ENCODE measurements around the gene MSL1.
A peak's percentile ranks its signal among the peaks of the same experiment; 100 is the strongest.

MSL1 gene

DNA sequence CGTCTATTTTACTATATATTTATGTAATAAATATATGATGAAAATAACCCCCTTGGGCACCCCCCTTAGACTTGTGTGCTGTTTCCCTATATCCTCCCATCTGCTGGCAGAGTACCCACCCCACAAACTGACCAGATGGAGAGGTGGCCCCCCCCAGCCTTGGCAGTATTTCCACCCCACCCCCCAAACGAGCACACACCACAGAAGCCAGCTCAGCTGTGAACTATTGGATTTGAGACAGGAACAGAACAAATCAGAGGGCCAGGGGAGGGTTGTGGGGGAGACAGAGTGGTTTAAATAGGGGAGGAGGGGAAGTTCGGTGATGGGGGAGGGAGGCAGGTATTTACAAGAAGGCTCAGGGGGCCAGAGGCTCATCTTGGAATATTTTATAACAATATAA, 29.2 kb upstream of the MSL1 start:
- DNase-seq, result no peak

DNA sequence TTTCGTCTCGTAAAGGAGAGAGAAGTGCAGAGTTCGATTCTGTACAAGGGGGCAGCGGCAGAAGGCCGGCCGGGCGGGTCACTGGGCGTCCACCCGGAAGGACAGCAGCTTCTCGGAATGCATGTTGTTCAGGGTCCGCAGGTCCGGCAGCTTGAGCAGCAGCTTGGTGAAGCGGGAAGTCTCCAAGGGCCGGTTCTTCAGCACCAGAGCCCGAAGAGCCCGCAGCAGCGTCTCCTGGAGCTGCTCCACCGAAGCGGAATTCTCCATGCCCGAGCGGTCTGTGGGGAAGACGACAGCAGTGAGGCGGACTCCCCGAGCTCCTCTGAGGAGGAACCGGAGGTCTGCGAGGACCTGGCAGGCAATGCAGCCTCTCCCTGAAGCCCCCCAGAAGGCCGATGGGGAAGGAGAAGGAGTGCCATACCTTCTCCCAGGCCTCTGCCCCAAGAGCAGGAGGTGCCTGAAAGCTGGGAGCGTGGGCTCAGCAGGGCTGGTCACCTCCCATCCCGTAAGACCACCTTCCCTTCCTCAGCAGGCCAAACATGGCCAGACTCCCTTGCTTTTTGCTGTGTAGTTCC, 28.7 kb upstream of the MSL1 start:
- DNase-seq, result no peak

DNA sequence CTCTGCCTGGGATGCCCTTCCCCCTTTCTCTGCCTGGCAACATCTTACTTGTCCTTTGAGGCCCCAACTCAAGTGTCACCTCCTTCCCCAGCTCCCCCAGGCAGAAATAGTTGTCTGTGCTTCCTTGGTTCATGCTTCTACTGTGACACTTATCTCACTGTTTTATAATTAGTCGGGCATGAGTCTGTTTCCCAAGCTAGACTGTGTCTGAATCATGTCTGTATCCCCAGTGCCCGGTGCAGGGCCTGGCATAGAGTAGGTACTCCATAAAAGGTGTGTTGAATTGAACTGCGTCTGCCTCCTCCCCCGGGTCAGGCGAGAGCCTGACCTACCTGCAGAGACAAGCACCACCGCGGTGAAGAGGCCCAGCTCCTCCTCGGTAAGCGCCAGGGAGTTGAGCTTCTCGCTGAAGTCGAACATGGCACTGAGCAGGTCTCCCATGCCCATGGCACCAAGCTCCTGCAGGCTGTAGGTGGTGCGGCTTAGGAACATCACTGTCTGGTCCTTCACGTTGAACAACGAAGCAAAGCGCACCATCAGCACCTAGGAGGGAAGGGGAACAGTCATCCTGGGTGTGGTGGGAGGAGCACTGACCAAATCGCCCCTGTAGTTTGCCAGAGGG, 28.1 kb upstream of the MSL1 start:
- DNase-seq, result no peak

DNA sequence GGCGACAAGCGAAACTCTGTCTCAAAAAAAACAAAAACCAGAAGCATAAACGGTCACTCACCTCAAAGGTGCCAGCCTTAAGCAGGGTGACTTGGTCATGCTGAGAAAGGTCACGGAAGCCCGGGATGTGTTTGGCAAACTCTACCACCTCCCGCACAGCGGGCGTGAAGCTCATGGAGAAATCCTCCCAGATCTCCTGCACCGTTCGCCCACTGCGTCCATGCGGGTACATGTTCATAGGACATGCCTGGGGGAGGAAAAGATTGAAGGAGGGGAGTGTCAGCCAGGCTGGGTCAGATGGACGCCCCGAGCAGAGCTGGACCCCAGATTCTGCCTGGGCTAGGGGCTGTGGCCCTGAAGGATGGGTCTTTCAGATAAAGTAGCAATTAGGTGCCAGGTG, 26.9 kb upstream of the MSL1 start:
- no peak for DNase-seq

DNA sequence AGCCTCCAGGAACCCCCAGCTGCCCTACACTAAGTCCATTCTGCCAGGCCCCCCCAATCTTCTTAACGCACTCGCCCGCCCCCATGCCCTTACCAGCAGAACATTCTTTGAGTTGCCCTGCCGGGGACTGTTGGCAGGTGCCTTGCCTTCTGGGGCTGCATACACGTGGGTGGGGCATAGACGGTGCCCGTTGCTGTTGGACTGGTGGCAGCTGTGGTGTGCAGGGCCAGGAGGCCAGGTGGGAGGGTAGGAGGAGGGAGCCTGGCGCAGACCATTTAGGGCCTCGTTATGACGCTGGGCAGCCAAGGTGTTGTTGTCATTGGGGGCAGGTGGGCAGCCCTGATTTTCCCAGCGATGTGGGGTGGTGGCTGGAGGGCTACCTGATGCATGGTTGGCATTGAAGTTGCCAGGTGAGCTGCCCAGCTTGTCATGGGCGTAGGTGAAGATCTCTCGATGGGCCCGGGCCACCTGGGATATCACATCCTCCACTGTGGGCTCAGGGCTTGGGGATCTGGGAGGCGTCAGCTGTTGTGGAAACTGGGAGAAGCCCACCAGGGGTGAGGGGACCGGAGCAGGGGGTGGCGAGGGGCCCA, 26.3 kb upstream of the MSL1 start:
- peak in 1 of 6 experiments; percentile 12 for DNase-seq

DNA sequence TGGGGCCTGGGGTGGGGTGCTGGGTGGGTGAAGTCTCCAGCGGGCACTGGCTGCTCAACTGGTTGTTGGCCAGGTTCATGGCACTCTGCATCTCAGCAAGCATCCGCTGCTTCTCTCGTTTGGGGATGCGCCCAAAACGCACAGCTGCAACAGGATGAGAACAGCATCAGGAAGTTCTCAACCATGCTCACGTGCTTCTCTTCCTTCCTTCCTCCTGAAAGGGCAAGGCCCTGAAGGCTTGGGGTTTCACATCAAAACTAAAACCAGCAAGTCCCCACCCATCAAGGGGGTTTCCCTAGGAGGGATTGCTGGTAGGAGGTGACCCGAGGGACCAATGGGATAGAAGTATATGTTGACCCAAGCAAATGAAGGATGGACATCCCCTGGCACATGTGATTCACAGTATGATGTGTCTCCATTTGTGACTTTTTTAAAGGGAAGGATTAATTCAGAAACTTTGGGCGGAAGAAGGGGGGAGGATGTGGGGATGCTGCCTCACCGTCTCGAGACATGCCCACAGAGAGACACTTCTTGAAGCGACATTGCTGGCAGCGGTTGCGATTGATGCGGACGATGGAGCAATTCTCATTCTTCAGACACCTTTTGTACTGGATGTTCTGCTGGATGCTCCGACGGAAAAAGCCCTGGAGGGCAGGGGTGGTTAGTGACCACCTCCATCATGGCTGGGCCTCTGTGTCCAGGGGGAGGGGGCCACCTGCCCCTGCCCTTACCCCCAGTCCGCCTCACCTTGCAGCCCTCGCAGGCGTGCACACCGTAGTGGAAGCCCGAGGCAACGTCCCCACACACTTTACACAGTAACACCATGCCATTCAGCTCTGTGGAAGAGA, 25.6 kb upstream of the MSL1 start:
- DNase-seq, result peak; percentile 74 to 91 (median 86)

DNA sequence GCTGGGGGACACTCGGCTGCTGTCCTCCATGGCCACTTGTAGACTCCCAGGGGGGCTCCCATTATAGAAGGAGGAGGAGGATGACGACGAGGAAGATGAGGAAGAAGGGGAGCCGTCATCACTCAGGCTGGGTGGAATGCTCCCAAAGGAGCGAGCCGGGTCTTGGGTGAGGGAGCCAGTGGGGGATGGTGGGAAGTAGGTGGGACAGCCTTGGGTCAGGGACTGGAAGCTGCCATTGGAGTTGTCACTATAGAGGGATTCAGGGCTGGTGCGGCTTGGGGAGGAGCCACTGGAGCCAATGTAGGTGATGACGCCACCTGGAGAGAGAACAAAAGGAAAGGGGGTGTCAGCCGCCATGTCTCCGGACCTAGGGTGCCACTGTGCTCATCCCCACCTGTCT, 24.7 kb upstream of the MSL1 start:
- DNase-seq, result no peak

DNA sequence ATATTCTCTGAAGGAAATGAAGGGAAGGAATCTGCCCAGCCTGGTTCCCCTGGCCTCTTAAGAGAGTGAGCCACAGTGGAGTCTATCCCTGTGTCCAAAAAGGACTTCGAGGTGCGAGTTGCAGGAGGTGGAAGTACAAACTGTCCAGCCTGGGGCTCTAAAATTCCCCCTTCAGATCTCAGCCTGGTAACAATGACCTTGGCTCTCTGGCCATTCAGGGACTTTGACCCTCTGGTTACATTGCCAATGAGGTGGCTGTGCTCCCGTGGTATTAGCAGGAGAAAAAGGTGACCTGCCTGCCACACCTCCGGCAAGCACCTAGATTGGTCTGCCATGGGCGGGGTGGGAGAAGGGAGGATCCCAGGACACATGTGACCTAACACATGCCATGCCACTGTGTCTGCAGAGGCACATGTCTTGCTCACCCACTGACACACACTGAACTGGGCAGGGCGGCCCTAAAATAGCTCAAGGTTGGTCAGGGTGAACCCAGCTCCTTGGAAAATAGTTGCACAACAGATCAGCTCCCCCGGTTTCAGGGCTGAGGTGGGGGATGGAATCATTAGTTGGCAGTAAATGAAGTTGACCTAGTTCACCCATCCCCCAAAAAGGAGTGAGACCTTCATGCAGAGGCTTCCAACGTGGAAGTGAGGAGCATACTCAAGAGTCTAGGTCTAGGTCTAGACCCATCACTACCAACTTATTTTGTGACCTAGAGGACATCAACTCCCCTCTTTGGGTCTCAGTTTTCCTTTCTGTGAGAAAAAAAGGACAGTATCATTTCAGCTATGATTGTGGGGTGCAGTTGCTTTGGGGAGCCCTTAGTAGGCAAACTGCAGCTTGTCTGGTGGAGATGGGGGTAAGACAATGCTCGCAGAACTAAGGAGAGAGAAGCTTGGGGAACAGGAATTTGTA, 23.6 kb upstream of the MSL1 start:
- no peak for DNase-seq

DNA sequence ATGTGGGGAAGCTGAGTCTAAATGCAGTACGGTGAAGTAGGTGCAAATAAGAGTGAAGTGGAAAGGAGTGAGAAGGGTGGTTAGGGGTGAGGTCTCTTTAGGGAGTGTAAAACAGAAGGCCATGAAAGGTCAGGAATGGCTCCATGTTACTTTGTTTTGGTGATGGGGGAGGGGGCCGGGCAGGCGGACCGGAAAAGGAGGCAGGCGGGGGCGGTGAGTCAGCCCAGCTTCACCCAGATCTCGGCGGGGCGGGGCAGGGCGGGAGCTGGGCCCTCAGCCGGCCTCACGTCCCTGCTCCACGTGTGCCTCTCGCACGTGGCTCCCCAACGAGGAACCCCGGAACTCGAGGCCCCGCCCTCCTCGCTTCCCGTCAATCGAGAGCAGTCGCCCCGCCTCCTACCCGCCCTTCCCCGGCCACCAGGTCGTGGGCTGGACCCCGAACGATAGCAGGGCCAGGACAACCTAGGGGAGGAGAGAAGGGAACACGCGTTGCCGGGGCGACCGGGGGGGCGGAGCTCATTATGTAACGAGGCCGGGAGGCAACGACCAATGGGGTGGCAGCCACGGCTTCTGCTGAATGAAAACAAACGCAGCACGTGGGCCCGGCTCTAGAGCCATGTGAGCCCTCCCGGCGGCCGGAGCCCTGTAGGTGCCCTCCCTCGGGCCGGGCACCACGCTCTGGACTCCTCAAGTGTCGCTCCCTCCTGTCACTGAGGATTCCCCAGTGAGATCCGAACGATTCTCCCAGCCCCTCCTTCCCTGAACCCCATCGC, 22.7 kb upstream of the MSL1 start:
- DNase-seq, result peak; percentile 94 to 99 (median 98)

DNA sequence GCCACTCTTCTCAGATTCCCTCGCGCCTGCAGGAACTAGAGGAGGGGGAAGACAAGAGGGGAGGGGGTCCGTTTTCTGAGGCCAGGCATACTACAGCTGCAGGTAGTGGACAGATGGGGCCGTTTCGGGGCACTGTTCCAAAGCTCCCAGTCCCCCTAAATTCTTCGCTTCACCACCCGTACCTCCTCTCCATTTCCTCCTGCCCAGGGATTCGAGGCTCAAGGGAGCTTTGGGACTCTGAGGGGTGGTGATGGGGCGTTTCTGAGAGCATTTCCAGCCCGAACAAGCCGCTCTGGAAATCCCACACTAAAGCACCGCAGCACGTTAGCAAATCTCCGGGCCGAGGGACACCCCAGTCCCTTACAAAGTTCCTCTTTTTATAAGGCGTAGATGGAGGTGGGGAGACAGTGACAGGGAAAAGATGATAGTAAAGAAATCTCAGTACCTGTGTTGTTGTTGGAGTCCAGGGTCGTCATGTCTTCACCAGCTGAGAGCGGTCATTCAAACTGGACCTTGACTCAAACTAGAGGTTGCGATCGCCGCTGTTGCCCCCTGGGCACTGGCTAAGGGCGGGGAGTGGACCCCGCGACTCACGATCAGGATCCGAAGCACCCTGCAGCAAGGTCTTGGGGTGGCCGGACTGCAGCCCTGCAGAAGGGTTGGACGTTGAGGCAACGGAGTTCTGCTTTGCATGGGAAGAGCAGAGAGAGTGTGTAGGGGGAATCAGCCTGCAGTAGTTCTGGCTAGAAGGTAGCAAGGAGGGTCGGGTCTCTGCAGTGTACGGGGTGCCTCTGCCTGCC, 22.0 kb upstream of the MSL1 start:
- DNase-seq, result peak in 1 of 6 experiments; percentile 44

DNA sequence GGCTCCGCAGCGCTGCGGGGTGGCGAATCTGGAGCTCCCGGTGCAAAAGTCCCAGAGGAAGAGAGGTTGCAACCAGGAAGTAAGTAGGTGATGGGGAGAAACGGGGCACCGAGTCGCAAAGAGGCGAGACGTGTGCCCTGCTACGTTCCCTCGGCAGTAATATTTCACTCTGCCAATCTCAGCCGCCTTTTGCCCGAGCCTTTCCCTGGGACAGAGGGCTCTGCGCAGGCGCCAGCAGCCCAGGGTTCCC, 21.4 kb upstream of the MSL1 start, which contains the start of gene NR1D1:
NR1D1 (minus strand) TSS at position 171 of the 250 bp plus-strand sequence. CDS start 495 bp downstream, outside the sequence.
- no peak for DNase-seq

DNA sequence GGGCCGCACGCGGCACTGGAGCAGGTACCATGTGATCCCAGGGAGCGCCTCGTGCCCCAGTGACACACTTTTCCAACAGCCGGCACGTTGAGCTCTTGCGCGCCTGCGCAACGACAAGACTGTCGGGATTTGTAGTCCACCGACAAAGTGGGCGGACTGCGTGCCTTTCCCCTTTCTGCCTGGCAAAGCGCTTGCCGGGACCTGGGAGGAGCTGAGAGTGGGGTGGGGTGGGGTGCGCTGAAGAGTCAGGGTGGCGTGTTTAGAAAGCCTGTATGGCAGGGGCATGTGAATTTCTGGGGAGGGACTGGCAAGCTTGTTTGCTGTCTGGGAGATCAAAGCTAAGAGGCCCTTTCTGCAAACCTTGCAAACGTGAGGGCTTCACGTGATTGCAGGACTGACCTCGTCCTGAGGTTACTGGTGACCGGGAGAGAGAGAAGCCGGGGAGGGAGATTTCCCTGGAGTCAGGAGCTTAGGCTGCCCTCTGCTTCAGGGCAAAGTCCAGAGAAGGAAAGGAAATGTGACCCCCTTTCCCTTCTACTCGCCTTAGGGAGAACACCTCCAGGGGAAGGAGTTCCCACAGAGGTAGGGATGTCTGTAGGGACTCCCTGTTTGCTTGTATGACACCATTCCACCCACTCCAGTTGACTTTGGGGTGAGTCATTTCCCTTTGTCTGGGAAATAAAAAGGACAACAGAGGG, 21.0 kb upstream of the MSL1 start:
- DNase-seq, result peak; percentile 71 to 89 (median 84)

DNA sequence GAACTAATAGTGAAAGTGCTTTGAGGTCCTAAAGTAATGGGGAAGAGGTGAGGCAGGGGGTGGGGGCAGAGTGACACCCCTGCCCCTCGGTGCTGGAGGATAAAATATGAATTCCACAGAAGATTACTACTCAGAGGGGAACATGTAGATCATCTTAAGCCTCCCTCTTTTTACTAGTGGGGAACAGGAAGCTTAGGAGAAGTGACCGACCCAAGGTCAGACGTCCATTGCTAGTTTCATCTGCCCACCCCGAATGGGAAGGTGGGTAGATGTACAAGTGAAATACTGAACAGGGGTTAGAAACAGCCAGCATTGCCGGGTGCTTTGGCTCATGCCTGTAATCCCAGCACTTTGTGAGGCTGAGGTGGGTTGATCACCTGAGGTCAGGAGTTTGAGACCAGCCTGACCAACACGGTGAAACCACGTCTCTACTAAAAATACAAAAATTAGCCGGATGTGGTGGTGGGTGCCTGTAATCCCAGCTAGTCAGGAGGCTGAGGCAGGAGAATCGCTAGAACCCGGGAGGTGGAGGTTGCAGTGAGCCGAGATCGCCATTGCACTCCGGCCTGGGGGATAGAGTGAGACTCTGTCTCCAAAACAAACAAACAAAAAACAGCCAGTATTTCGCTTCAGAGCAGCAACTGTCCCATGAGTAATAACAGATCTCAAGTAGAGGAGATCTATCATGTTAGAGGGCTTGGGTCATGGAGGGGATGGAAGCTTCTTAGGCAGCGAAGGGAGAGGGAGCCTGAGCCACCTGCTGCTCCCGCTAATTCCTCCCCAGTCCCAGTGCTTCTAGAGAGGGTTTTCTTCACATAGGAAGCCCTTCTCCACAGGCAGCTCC, 20.2 kb upstream of the MSL1 start:
- DNase-seq, result no peak

DNA sequence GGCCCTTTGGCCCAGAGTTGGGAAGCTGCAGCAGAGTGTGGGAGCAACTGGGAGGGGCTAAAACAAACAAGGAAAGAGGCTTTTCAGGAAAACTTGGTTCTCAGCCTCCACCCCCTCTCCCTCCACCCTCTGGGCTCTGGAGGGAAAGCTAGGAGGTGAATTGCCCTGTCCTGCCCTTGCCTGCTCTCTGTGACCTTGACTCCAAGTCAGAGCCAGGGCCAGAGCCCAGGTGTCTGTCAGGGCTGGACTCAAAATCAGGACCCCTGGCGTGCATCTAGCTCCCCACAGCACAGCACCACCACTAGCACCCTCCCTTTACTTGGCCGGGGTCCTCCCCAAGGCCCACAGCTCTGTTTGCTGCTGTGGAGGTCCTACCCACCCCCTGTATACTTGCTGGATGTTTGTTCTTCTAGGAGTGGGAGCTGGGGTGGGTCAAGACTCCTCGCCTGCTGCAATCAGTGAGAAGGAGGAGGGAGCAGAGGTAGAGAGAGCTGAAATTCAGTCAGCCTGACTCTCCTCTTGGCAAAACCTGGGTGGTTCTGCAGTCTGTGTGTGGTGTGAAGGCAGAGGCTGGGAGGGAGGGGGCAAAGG, 18.6 kb upstream of the MSL1 start:
- no peak for DNase-seq

DNA sequence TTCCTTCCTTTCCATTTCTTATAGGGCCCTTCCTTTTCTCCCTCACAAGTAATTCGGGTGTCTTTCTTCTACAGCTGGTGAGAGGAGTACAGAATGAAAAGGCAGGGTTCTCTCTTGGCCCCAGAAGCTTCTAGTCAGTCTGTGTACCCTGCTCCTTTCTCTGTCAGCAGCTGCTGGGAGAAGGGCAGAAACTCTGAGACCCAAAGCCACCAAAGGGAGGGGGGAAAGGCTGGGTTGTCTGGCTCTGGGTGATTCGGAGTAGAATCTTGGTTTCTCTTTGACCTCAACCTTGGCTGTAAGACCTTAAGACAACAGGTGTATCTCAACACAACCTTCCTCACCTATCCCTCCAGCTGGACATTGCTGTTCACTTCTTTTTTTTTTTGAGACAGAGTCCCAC, 18.1 kb upstream of the MSL1 start:
- no peak for DNase-seq

DNA sequence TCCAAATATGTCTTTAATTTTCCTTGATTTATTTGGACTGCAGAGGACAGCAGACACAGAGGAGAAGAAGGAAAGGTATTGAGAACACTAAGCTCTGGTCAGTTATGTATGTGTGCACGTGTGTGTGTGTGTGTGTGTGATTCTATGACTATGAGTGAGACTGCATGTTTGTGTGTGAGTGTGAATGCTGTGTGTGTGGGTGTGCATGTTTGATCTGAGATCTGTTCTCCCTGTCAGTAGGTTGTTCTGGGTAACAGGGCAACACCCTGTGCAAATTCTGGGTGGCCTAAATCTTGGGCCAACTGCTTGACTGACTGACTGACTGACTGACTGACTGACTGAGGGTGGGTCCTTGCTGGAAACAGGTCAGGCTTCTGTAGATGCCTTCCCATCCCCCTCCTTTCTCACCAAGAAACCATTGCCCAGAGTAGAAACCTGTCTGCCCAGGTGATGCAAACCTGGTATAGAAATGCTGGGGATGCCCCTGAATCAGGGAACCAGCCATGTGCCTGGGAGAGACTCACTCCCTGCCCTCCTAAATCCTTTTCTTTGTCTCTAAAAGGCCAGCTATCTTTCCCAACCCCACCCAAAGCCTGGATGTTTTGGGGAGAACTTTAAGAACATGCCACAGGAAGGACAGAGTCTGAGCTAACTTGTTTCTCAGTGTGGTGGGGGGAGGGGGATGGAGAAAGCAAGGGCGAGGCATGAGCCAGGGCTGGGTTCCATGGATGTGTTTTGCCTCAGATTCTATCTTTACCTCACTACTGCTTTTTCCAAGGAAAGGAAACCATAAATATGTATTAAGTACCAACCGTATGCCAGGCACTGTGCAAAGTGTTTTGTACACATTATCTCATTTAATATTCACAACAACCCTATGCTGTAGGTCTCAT, 16.9 kb upstream of the MSL1 start:
- DNase-seq, result no peak

DNA sequence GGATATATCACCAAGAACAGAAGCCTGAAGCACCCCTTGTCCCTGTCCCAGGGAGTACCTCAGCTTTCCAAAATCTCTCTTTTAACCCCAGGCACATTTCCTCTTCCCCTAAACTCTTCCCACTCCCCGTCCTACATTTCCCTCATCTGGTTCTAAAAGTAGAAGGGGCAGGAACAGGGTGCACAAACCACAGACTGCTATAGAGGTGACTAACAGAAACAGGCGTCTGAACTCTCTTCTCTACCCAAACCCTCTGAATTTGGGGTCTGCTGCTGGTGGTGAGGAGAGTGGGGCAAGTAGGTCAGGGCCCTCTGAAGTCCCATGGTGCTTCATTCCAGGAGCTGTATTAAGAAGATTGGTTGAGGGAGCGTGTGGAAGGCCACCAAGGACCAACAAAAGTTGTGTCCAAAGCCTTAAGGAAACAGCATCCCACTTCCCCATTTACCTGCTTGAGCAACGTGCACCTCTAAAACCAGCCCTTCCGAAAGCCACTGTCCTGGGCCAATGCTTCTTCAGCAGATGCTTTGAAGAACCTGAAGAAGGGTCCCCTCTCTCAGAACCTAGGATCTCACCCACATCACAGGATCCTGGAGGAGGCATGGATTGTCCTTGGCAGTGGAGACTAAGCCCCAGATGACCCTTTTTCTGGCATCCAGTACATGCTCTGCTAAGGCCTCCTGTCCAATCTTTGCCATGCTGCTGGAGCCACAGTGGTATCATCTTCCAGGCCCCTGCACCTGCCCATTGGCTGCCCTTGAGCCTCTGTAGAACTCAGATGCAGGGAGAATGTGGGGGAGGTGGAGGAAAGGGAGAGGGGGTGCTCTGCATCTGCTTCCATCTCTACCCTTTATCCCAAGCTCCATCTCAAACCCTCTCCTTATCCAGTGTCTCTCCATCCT, 15.7 kb upstream of the MSL1 start:
- no peak for DNase-seq
